Measurements from ENCODE around the gene CASZ1.

GRCh38 chr1:10693497-10694273 is 102.8 kb downstream of the CASZ1 start:
- TF ChIP-seq KLF1 (tag; IDR thresholded peaks at IDR 0.05) (no peak), GATA2 (CRISPR knock-in tag; IDR thresholded peaks at IDR 0.05) (no peak), BMI1 (IDR thresholded peaks at IDR 0.05; ENCODE audit: low read length) (no peak), FOXK1 (CRISPR knock-in tag; IDR thresholded peaks at IDR 0.05; ENCODE audit: borderline replicate concordance) (no peak), ZNF274 (IDR thresholded peaks at IDR 0.05; ENCODE audit: borderline replicate concordance, low read depth, low read length) (no peak), HMGXB4 (CRISPR knock-in tag; IDR thresholded peaks at IDR 0.05) (no peak), JUNB (CRISPR knock-in tag; conservative IDR thresholded peaks at IDR 0.05) (no peak), EZH2 (IDR thresholded peaks at IDR 0.05; ENCODE audit: borderline replicate concordance, low read depth, low read length) (no peak), BHLHE40 (IDR thresholded peaks at IDR 0.05; ENCODE audit: low read length) (no peak), TOE1 (IDR thresholded peaks at IDR 0.05; ENCODE audit: borderline replicate concordance) (no peak), TOE1 (CRISPR knock-in tag; IDR thresholded peaks at IDR 0.05; ENCODE audit: borderline replicate concordance, low read depth) (no peak), TEAD2 (tag; IDR thresholded peaks at IDR 0.05) (no peak)
- TF ChIP-seq, protein P1, sequence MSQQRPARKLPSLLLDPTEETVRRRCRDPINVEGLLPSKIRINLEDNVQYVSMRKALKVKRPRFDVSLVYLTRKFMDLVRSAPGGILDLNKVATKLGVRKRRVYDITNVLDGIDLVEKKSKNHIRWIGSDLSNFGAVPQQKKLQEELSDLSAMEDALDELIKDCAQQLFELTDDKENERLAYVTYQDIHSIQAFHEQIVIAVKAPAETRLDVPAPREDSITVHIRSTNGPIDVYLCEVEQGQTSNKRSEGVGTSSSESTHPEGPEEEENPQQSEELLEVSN (IDR thresholded peaks at IDR 0.05; ENCODE audit: borderline replicate concordance in 1 of 2, extremely low read depth in 1 of 2, insufficient read depth in 1 of 2, insufficient read length in 1 of 2, low read depth in 1 of 2, low read length in 1 of 2, poor library complexity in 1 of 2, severe bottlenecking in 1 of 2) = peak in 1 of 2 experiments; percentile 75
- TF ChIP-seq, protein P2, sequence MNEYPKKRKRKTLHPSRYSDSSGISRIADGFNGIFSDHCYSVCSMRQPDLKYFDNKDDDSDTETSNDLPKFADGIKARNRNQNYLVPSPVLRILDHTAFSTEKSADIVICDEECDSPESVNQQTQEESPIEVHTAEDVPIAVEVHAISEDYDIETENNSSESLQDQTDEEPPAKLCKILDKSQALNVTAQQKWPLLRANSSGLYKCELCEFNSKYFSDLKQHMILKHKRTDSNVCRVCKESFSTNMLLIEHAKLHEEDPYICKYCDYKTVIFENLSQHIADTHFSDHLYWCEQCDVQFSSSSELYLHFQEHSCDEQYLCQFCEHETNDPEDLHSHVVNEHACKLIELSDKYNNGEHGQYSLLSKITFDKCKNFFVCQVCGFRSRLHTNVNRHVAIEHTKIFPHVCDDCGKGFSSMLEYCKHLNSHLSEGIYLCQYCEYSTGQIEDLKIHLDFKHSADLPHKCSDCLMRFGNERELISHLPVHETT (CRISPR knock-in tag; conservative IDR thresholded peaks at IDR 0.05 in 1 of 2, IDR thresholded peaks at IDR 0.05 in 1 of 2) = peak in 1 of 2 experiments; percentile 2; a peak in 1 of 4 replicates
- TF ChIP-seq, protein P3, sequence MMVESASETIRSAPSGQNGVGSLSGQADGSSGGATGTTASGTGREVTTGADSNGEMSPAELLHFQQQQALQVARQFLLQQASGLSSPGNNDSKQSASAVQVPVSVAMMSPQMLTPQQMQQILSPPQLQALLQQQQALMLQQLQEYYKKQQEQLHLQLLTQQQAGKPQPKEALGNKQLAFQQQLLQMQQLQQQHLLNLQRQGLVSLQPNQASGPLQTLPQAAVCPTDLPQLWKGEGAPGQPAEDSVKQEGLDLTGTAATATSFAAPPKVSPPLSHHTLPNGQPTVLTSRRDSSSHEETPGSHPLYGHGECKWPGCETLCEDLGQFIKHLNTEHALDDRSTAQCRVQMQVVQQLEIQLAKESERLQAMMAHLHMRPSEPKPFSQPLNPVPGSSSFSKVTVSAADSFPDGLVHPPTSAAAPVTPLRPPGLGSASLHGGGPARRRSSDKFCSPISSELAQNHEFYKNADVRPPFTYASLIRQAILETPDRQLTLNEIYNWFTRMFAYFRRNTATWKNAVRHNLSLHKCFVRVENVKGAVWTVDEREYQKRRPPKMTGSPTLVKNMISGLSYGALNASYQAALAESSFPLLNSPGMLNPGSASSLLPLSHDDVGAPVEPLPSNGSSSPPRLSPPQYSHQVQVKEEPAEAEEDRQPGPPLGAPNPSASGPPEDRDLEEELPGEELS (CRISPR knock-in tag; IDR thresholded peaks at IDR 0.05; ENCODE audit: borderline replicate concordance) = no peak
